GM10266 (cell line): ENCODE results near the gene TRERF1.

Experiments
- DNase-seq: peaks from one replicate; pipeline ENCODE4 v3.0.0; 2012; ENCODE audit errors: extremely low spot score
- TF ChIP-seq, protein P1 (sequence below): IDR thresholded peaks from 2 replicates; pipeline ENCODE4 v1.5.1; 2012; ENCODE audit warnings: mild to moderate bottlenecking, low read depth; ENCODE audit not compliant: control insufficient read depth, insufficient read depth; ENCODE audit errors: missing control alignments

The TRERF1 gene, protein sequence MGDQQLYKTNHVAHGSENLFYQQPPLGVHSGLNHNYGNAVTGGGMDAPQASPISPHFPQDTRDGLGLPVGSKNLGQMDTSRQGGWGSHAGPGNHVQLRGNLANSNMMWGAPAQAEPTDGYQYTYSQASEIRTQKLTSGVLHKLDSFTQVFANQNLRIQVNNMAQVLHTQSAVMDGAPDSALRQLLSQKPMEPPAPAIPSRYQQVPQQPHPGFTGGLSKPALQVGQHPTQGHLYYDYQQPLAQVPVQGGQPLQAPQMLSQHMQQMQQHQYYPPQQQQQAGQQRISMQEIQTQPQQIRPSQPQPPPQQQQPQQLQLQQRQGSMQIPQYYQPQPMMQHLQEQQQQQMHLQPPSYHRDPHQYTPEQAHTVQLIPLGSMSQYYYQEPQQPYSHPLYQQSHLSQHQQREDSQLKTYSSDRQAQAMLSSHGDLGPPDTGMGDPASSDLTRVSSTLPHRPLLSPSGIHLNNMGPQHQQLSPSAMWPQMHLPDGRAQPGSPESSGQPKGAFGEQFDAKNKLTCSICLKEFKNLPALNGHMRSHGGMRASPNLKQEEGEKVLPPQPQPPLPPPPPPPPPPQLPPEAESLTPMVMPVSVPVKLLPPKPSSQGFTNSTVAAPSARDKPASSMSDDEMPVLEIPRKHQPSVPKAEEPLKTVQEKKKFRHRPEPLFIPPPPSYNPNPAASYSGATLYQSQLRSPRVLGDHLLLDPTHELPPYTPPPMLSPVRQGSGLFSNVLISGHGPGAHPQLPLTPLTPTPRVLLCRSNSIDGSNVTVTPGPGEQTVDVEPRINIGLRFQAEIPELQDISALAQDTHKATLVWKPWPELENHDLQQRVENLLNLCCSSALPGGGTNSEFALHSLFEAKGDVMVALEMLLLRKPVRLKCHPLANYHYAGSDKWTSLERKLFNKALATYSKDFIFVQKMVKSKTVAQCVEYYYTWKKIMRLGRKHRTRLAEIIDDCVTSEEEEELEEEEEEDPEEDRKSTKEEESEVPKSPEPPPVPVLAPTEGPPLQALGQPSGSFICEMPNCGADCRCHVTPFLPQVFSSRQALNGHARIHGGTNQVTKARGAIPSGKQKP (N-terminal part only)

DNA sequence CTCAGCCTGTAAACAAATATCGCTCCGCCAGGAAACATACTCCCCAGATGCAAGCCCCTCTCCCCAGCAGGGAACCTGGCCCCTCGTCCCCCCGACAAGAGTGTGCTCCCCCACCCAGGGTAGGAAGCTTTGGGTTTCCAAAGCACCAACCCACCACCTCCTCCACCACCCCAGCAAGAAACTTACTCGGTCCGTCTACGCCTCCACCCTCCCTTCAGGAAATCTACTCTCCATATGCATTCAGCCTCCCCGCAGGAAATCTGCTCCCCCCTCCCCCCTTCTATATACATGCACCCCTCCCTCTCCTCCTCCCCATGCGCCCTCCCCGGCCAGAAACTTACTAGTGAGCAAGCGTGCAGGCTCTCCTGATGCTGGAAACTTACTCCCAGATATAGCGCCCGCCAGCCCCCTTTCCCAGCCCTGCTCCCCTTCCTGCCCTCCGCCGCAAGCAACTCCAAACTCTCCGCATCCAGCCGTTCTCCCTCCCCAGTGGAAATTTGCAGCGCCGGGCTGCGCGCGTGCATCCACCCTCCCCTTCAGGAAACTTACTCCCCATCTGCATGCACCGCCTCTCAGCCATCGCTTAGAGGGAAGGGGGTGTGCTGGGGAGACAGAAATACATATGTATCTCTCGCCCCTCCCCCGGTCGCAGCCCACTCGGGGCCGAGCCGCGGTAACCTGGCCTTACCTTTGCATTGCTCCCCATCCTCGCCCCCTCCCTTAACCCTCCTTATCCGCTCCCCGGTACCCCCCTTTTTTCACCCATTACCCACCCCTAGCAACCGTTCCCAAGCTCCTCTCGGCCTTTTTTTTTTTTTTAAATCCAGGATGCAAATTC lies at the start of gene TRERF1:
Gene TRERF1 (minus strand): TSS at position 594 of the 838 bp plus-strand sequence. CDS start 182,336 bp downstream, outside the sequence.
- TF ChIP-seq, protein P1, sequence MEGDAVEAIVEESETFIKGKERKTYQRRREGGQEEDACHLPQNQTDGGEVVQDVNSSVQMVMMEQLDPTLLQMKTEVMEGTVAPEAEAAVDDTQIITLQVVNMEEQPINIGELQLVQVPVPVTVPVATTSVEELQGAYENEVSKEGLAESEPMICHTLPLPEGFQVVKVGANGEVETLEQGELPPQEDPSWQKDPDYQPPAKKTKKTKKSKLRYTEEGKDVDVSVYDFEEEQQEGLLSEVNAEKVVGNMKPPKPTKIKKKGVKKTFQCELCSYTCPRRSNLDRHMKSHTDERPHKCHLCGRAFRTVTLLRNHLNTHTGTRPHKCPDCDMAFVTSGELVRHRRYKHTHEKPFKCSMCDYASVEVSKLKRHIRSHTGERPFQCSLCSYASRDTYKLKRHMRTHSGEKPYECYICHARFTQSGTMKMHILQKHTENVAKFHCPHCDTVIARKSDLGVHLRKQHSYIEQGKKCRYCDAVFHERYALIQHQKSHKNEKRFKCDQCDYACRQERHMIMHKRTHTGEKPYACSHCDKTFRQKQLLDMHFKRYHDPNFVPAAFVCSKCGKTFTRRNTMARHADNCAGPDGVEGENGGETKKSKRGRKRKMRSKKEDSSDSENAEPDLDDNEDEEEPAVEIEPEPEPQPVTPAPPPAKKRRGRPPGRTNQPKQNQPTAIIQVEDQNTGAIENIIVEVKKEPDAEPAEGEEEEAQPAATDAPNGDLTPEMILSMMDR = no peak
- peak; percentile 74 for DNase-seq

DNA sequence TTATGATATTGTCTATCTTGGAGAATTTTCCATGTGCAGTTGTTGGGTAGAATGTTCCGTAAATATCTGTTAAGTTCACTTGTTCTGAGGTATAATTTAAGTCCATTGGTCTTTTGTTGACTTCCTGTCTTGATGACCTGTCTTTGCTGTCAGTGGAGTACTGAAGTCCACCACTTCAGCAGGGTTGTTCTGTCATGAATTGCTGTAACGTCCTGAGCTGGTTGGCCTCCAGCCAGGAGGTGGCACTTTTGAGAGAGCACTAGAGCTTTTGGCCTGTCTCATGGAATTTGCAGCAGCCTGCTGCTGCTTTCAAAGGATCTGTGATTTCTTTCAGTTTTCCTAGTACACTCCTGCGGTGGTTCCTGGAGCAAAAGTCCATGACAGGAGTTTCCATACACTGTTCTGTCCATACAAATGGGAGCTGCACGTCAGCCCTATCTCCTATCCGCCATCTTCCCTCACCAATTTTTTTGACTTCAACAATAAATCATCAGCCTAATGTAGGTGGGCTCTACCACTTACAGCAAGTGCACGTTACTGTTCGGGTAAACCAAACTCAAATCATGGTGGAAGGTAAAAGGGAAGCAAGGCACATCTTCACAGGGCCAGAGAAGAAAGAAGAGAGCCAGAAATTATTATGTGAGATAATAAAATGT lies 46.9 kb upstream of the TRERF1 start:
- no peak for DNase-seq
- TF ChIP-seq, protein P1 = no peak

DNA sequence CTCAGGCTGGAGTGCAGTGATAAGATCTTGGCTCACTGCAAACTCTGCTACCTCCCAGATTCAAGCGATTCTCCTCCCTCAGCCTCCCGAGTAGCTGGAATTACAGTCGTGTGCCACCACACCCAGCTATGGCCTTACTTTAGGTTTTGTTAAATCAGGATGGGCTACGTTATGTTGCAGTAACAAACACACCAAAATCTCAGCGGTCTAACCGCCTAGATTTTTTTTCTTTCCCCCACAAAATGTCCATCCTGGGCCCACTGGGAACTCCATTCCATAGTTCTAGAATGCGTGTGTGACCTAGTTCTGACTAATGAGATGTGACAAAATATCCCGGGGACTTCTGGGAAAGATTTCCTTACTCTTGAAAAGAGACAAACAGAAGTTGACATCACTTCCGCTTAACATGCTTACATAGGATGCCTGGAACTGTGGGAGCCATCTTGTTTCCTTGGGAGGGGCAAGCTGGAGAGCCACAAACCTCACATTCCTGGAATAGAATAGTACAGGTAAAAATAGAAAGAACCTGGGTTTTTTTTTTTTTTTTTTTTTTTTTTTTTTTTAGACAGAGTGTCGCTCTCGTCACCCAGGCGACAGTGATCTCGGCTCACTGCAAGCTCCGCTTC lies 42.3 kb upstream of the TRERF1 start:
- TF ChIP-seq, protein P1 = no peak
- DNase-seq = no peak

DNA sequence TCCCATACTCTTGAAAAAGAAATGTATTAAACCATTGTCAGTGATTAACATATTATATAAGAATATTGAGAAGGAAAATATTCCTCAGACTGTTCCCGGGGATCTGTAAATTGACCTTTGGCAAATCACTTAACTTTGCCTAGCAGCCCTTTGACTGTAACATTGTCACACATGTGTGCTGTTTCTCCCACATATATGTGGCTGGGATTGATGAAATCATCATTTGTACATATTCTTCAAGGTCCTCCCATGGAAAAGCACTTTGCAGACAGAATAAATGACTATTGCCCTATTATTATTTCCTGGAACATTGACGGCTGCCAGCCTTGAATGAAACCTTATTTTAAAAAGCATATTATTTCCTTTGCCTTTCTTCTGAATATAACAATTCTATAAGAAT lies 36.4 kb upstream of the TRERF1 start:
- DNase-seq = no peak

DNA sequence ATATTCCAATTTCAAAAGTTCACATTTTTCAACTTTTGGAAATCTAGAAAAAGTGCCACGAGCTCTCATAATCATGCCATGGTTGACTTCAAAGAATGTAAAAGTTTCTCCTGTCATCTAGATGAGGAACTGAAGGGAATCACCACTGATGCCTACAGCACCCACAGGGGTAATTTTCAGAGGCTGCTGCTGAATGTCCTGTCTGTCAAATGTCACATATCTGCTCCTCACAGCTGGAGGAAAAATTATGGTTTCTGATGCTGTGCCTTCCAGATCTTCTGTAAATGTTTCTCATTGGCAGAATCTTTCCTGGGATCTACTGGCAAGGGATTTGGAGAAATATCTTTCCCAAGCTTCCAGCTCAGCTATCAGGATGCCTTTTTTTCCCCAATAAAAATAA lies 32.5 kb upstream of the TRERF1 start:
- TF ChIP-seq, protein P1 = no peak
- no peak for DNase-seq

More for the DNA sequence above, 36.4 kb upstream of the TRERF1 start:
- TF ChIP-seq, protein P1 = no peak

DNA sequence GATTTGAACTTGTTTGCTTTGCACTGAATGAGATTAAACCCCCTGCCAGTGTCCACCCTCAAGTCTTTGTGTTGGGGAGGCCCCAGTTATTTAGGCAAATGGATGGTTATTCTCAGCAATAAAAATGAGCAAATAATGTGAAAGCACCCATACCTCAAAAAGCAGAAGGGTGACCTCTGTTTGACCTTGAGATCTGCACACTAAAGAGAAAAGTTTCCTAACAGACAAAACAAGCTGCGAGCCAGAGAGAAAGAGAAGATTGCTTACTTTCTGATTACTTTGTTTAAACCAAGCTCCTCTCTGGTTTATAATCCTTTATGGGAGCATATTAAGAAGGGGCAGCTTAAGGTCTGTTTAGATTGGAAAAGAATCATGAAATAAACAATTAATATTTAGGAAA lies 30.4 kb upstream of the TRERF1 start:
- DNase-seq = no peak
- TF ChIP-seq, protein P1 = no peak
